NOMO-1 (cell line): ENCODE data around the gene PTPRN2.

Experiments used
- DNase-seq, 2 experiments: peaks; one replicate each; lab custom pipeline; 2025; ENCODE audit not compliant: unreplicated experiment in 2 of 2; lab: John Stamatoyannopoulos, UW

PTPRN2 gene

GRCh38 chr7:158002486-158003080 is 585.0 kb downstream of the PTPRN2 start:
- DNase-seq: no peak

GRCh38 chr7:158001621-158002320 is 585.9 kb downstream of the PTPRN2 start:
- no peak for DNase-seq

GRCh38 chr7:158001003-158001402 is 586.6 kb downstream of the PTPRN2 start:
- no peak for DNase-seq

GRCh38 chr7:158000160-158000559 is 587.5 kb downstream of the PTPRN2 start:
- no peak for DNase-seq

GRCh38 chr7:157998884-157999552 is 588.6 kb downstream of the PTPRN2 start:
- no peak for DNase-seq

GRCh38 chr7:157997471-157997870 is 590.2 kb downstream of the PTPRN2 start:
- no peak for DNase-seq

GRCh38 chr7:157997080-157997440 is 590.6 kb downstream of the PTPRN2 start:
- no peak for DNase-seq

- DNase-seq: no peak
Observed at GRCh38 chr7:157996359-157997079, 591.1 kb downstream of the PTPRN2 start.

GRCh38 chr7:157995815-157996214 is 591.8 kb downstream of the PTPRN2 start:
- DNase-seq: no peak

- no peak for DNase-seq
Observed at GRCh38 chr7:157994319-157994718, 593.3 kb downstream of the PTPRN2 start.

GRCh38 chr7:157993406-157994105 is 594.1 kb downstream of the PTPRN2 start:
- DNase-seq: no peak

- no peak for DNase-seq
Observed at GRCh38 chr7:157992511-157993160, 595.0 kb downstream of the PTPRN2 start.

GRCh38 chr7:157991761-157992160 is 595.9 kb downstream of the PTPRN2 start:
- no peak for DNase-seq

GRCh38 chr7:157991351-157991750 is 596.3 kb downstream of the PTPRN2 start:
- DNase-seq: no peak

- DNase-seq: no peak
Observed at GRCh38 chr7:157990881-157991250, 596.8 kb downstream of the PTPRN2 start.

- DNase-seq: no peak
Observed at GRCh38 chr7:157990226-157990880, 597.3 kb downstream of the PTPRN2 start.

GRCh38 chr7:157989589-157989988 is 598.0 kb downstream of the PTPRN2 start:
- no peak for DNase-seq

GRCh38 chr7:157987906-157988305 is 599.7 kb downstream of the PTPRN2 start:
- no peak for DNase-seq

- no peak for DNase-seq
Observed at GRCh38 chr7:157986051-157986450, 601.6 kb downstream of the PTPRN2 start.

- DNase-seq: no peak
Observed at GRCh38 chr7:157985636-157986035, 602.0 kb downstream of the PTPRN2 start.
